Stimulated activated CD8-positive, alpha-beta memory T cell treated with anti-CD3 and anti-CD28 coated beads, Interleukin-2, amount 100 ng/mL, for 1 hour (primary cell): ENCODE results near the gene MASTL.

Experiments used
- DNase-seq, 2 donors: peaks; one replicate each; pipeline ENCODE4 v3.0.0-alpha.2; 2020; ENCODE audit warnings: low read depth in 2 of 2

The MASTL gene

DNA sequence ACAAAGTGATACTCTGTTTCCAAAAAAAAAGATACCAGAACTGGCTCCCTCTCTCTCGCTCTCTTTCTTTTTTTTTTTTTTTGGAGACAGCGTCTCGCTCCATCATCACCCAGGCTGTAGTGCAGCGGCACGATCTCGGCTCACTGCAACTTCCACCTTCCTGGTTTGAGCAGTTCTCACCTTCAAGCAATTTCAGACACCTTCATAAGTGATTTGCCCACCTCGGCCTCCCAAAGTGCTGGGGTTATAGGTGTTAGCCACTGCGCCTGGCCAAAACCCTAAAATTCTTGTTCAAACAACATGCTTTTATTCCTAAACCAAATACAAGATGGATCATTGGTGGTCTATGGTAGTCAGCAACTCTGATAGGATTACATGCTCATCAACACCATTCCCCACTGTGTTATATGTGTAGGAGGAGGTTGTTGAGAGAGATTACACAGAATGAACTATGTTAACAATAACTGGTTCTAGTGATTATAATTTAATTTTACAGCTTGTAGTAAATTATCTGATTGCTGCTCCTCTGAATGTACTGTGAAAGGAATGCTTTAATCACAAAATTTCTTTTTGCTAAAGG, 69.9 kb downstream of the MASTL start:
- peak in 1 of 2 donors; percentile 7 for DNase-seq

GRCh38 chr10:27225642-27226257, 70.6 kb downstream of the MASTL start:
- no peak for DNase-seq

- DNase-seq = no peak
Measured at GRCh38 chr10:27230022-27230421, 74.9 kb downstream of the MASTL start.

GRCh38 chr10:27235706-27236105, 80.6 kb downstream of the MASTL start:
- DNase-seq = no peak
